Stimulated activated CD4-positive, alpha-beta T cell treated with anti-CD3 and anti-CD28 coated beads, Interleukin-15, amount 100 ng/mL, for 48 hours (primary cell): ENCODE results near the gene P2RY12.

Experiments
- DNase-seq, 2 donors: peaks; one replicate each; pipeline ENCODE4 v3.0.0-alpha.2; 2020; ENCODE audit warnings: low read depth in 2 of 2

The P2RY12 gene

GRCh38 chr3:151384741-151385174, at the start of gene P2RY12:
Gene P2RY12 (minus strand): TSS chr3:151384753. CDS start chr3:151338845, 45,908 bp downstream.
- DNase-seq = no peak

- no peak for DNase-seq
Observed at GRCh38 chr3:151432616-151433372, 48.2 kb upstream of the P2RY12 start.

GRCh38 chr3:151431940-151432339, 47.4 kb upstream of the P2RY12 start:
- no peak for DNase-seq

- DNase-seq = no peak
Observed at GRCh38 chr3:151430821-151431484, 46.4 kb upstream of the P2RY12 start.

- no peak for DNase-seq
Observed at GRCh38 chr3:151428386-151428785, 43.8 kb upstream of the P2RY12 start.

GRCh38 chr3:151426341-151426657, 41.7 kb upstream of the P2RY12 start:
- DNase-seq = no peak

GRCh38 chr3:151425627-151426340, 41.2 kb upstream of the P2RY12 start:
- no peak for DNase-seq

- DNase-seq = no peak
Observed at GRCh38 chr3:151423091-151423490, 38.5 kb upstream of the P2RY12 start.

GRCh38 chr3:151421938-151422337, 37.4 kb upstream of the P2RY12 start:
- no peak for DNase-seq

GRCh38 chr3:151419806-151420205, 35.3 kb upstream of the P2RY12 start:
- DNase-seq = no peak

- no peak for DNase-seq
Observed at GRCh38 chr3:151415289-151415688, 30.7 kb upstream of the P2RY12 start.

- DNase-seq = no peak
Observed at GRCh38 chr3:151412989-151413388, 28.4 kb upstream of the P2RY12 start.

- DNase-seq = no peak
Observed at GRCh38 chr3:151410891-151411559, 26.5 kb upstream of the P2RY12 start.

- DNase-seq = no peak
Observed at GRCh38 chr3:151407928-151408327, 23.4 kb upstream of the P2RY12 start.

- no peak for DNase-seq
Observed at GRCh38 chr3:151404316-151404715, 19.8 kb upstream of the P2RY12 start.

- no peak for DNase-seq
Observed at GRCh38 chr3:151403246-151403645, 18.7 kb upstream of the P2RY12 start.

GRCh38 chr3:151402349-151402748, 17.8 kb upstream of the P2RY12 start:
- DNase-seq = no peak

GRCh38 chr3:151400341-151400740, 15.8 kb upstream of the P2RY12 start:
- no peak for DNase-seq

- no peak for DNase-seq
Observed at GRCh38 chr3:151398895-151399294, 14.3 kb upstream of the P2RY12 start.

- no peak for DNase-seq
Observed at GRCh38 chr3:151395806-151396205, 11.3 kb upstream of the P2RY12 start.

GRCh38 chr3:151394611-151395010, 10.1 kb upstream of the P2RY12 start:
- DNase-seq = no peak

GRCh38 chr3:151393941-151394340, 9.4 kb upstream of the P2RY12 start:
- DNase-seq = no peak
